HFF-Myc (cell line): Measurements from ENCODE around the gene AURKAIP1.

Experiments used
- DNase-seq: peaks from one replicate; pipeline ENCODE4 v3.0.0-alpha.2; 2011; ENCODE audit warnings: low read depth; ENCODE audit errors: extremely low read depth
- H3K4me3 ChIP-seq: replicated peaks from 2 replicates; pipeline ENCODE4 v1.5.1; 2011; ENCODE audit warnings: low read depth, mild to moderate bottlenecking, control low read depth, low read length
- CTCF ChIP-seq: IDR thresholded peaks from 2 replicates; pipeline ENCODE4 v1.5.1; 2012; ENCODE audit warnings: mild to moderate bottlenecking, low read depth, low read length, control low read depth; ENCODE audit errors: missing control alignments

The AURKAIP1 gene

GRCh38 chr1:1324524-1325287 is 50.3 kb downstream of the AURKAIP1 start, which contains the start of the genes CPTP and INTS11:
Gene CPTP, plus strand, starts transcription at chr1:1324802. Its CDS starts 2,109 bp downstream, at chr1:1326911.
Gene INTS11, minus strand, starts transcription at chr1:1324660. Its CDS starts 52 bp downstream, at chr1:1324608.
- DNase-seq = peak; percentile 57
- TF ChIP-seq CTCF = no peak

GRCh38 chr1:1324084-1324523 is 50.9 kb downstream of the AURKAIP1 start:
- no peak for DNase-seq
- TF ChIP-seq CTCF = no peak
- peak overlapping the region; percentile 89 for H3K4me3 ChIP-seq

More at GRCh38 chr1:1324524-1325287, 50.3 kb downstream of the AURKAIP1 start, which contains the start of the genes CPTP and INTS11:
- peak within 1 kb of the TSS; percentile 89 for H3K4me3 ChIP-seq
